HL-60 (cell line): ENCODE data around the gene EFCAB8.

Source experiments
- POLR2AphosphoS5 ChIP-seq: IDR thresholded peaks from 2 replicates; pipeline ENCODE4 v1.6.1; 2012; ENCODE audit warnings: low read depth
- SPI1 ChIP-seq: IDR thresholded peaks from 2 replicates; pipeline ENCODE4 v1.6.1; 2012; ENCODE audit warnings: low read depth, mild to moderate bottlenecking, borderline replicate concordance
- TF ChIP-seq, protein P1 (sequence below): IDR thresholded peaks from one replicate; pipeline ENCODE4 v1.5.1; 2011; ENCODE audit warnings: low read length, control low read depth, inconsistent platforms; ENCODE audit not compliant: insufficient read depth
- TF ChIP-seq, protein P2 (sequence below): IDR thresholded peaks from 2 replicates; pipeline ENCODE4 v1.6.1; 2012; ENCODE audit warnings: low read depth; ENCODE audit not compliant: insufficient replicate concordance

- TF ChIP-seq, protein P1, sequence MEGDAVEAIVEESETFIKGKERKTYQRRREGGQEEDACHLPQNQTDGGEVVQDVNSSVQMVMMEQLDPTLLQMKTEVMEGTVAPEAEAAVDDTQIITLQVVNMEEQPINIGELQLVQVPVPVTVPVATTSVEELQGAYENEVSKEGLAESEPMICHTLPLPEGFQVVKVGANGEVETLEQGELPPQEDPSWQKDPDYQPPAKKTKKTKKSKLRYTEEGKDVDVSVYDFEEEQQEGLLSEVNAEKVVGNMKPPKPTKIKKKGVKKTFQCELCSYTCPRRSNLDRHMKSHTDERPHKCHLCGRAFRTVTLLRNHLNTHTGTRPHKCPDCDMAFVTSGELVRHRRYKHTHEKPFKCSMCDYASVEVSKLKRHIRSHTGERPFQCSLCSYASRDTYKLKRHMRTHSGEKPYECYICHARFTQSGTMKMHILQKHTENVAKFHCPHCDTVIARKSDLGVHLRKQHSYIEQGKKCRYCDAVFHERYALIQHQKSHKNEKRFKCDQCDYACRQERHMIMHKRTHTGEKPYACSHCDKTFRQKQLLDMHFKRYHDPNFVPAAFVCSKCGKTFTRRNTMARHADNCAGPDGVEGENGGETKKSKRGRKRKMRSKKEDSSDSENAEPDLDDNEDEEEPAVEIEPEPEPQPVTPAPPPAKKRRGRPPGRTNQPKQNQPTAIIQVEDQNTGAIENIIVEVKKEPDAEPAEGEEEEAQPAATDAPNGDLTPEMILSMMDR: no peak
- no peak for TF ChIP-seq POLR2AphosphoS5
- no peak for TF ChIP-seq SPI1
- TF ChIP-seq, protein P2, sequence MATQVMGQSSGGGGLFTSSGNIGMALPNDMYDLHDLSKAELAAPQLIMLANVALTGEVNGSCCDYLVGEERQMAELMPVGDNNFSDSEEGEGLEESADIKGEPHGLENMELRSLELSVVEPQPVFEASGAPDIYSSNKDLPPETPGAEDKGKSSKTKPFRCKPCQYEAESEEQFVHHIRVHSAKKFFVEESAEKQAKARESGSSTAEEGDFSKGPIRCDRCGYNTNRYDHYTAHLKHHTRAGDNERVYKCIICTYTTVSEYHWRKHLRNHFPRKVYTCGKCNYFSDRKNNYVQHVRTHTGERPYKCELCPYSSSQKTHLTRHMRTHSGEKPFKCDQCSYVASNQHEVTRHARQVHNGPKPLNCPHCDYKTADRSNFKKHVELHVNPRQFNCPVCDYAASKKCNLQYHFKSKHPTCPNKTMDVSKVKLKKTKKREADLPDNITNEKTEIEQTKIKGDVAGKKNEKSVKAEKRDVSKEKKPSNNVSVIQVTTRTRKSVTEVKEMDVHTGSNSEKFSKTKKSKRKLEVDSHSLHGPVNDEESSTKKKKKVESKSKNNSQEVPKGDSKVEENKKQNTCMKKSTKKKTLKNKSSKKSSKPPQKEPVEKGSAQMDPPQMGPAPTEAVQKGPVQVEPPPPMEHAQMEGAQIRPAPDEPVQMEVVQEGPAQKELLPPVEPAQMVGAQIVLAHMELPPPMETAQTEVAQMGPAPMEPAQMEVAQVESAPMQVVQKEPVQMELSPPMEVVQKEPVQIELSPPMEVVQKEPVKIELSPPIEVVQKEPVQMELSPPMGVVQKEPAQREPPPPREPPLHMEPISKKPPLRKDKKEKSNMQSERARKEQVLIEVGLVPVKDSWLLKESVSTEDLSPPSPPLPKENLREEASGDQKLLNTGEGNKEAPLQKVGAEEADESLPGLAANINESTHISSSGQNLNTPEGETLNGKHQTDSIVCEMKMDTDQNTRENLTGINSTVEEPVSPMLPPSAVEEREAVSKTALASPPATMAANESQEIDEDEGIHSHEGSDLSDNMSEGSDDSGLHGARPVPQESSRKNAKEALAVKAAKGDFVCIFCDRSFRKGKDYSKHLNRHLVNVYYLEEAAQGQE: no peak
Observed at GRCh38 chr20:32969356-32970114, 110.8 kb downstream of the EFCAB8 start.
